Panc1 (cell line): Measurements from ENCODE around the gene PAQR4.

Source experiments
- POLR2AphosphoS5 ChIP-seq: IDR thresholded peaks from 2 replicates; pipeline ENCODE4 v1.6.1; 2012; ENCODE audit warnings: mild to moderate bottlenecking, low read depth, low read length, moderate library complexity
- SIN3A ChIP-seq: IDR thresholded peaks from 2 replicates; pipeline ENCODE4 v1.6.1; 2012; ENCODE audit warnings: low read depth, mild to moderate bottlenecking, low read length, moderate library complexity, borderline replicate concordance; ENCODE audit not compliant: insufficient read depth
- TCF7L2 ChIP-seq: IDR thresholded peaks from 2 replicates; pipeline ENCODE4 v1.6.1; 2011; ENCODE audit warnings: mild to moderate bottlenecking, low read depth, low read length, inconsistent platforms
- TF ChIP-seq, protein P1 (sequence below): fragments of 450-650 bp; IDR thresholded peaks from 2 replicates; pipeline ENCODE4 v1.5.1; 2017; ENCODE audit warnings: mild to moderate bottlenecking
- TF ChIP-seq, protein P2 (sequence below), 2 experiments: IDR thresholded peaks; 2 replicates each; pipeline ENCODE4 v1.6.1; 2011 to 2012; ENCODE audit warnings: low read depth in 2 of 2, control low read depth in 1 of 2, low read length in 1 of 2, mild to moderate bottlenecking in 1 of 2, moderate library complexity in 1 of 2; ENCODE audit not compliant: insufficient read depth in 1 of 2

DNA sequence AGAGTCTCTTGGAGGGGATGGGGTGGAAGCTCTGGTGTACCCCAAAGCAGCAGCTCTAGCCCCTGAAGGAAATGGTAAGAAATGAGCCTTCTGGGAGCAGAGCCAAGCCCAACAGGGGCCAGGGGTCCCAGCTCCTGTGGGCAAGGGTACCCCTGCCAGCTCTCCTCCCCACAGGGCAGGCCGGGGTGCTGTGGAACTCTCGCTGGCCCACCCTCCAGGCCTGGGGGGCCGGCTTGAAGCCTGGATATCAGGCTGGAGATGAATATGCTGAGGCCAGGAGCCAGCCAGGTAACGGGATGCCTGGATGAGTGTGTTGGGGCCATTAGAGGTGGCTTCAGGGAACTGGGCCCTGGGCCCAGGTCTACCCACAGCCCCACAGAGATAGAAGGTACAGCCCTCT lies 31.4 kb downstream of the PAQR4 start:
- TF ChIP-seq, protein P1, sequence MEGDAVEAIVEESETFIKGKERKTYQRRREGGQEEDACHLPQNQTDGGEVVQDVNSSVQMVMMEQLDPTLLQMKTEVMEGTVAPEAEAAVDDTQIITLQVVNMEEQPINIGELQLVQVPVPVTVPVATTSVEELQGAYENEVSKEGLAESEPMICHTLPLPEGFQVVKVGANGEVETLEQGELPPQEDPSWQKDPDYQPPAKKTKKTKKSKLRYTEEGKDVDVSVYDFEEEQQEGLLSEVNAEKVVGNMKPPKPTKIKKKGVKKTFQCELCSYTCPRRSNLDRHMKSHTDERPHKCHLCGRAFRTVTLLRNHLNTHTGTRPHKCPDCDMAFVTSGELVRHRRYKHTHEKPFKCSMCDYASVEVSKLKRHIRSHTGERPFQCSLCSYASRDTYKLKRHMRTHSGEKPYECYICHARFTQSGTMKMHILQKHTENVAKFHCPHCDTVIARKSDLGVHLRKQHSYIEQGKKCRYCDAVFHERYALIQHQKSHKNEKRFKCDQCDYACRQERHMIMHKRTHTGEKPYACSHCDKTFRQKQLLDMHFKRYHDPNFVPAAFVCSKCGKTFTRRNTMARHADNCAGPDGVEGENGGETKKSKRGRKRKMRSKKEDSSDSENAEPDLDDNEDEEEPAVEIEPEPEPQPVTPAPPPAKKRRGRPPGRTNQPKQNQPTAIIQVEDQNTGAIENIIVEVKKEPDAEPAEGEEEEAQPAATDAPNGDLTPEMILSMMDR = no peak
- TF ChIP-seq POLR2AphosphoS5 = no peak
- TF ChIP-seq SIN3A = no peak
- no peak for TF ChIP-seq TCF7L2
- TF ChIP-seq, protein P2, sequence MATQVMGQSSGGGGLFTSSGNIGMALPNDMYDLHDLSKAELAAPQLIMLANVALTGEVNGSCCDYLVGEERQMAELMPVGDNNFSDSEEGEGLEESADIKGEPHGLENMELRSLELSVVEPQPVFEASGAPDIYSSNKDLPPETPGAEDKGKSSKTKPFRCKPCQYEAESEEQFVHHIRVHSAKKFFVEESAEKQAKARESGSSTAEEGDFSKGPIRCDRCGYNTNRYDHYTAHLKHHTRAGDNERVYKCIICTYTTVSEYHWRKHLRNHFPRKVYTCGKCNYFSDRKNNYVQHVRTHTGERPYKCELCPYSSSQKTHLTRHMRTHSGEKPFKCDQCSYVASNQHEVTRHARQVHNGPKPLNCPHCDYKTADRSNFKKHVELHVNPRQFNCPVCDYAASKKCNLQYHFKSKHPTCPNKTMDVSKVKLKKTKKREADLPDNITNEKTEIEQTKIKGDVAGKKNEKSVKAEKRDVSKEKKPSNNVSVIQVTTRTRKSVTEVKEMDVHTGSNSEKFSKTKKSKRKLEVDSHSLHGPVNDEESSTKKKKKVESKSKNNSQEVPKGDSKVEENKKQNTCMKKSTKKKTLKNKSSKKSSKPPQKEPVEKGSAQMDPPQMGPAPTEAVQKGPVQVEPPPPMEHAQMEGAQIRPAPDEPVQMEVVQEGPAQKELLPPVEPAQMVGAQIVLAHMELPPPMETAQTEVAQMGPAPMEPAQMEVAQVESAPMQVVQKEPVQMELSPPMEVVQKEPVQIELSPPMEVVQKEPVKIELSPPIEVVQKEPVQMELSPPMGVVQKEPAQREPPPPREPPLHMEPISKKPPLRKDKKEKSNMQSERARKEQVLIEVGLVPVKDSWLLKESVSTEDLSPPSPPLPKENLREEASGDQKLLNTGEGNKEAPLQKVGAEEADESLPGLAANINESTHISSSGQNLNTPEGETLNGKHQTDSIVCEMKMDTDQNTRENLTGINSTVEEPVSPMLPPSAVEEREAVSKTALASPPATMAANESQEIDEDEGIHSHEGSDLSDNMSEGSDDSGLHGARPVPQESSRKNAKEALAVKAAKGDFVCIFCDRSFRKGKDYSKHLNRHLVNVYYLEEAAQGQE (IDR thresholded peaks at IDR 0.05; ENCODE audit: insufficient read depth in 1 of 2, low read depth in 2 of 2, low read length in 1 of 2) = no peak
